Psoas muscle (tissue), 8 donors: ENCODE results near the gene AGXT2. TPM values are rescaled to one million over a fixed set of nuclear protein-coding genes. Genes with fewer than 3 reads are reported as not detected.

Source experiments
- ATAC-seq, 4 donors: fragments of 200-7000 bp; cut with Tn5 transposase; one replicate each; pipeline ENCODE4 v1.9.1; 2020; ENCODE audit warnings: moderate library complexity in 3 of 4, mild to moderate bottlenecking in 2 of 4
- DNase-seq, 2 donors: peaks; one replicate each; pipeline ENCODE4 v3.0.0-alpha.2; 2020
- H3K27ac ChIP-seq: fragments of 200-600 bp; one replicate; pipeline ENCODE4 v1.8.0; 2022
- H3K27me3 ChIP-seq, 3 donors: fragments of 200-600 bp in 1 of 3; one replicate each; pipeline versions ENCODE4 v1.6.1 to v1.8.0; 2013 to 2022; ENCODE audit warnings: low read length in 2 of 3, mild to moderate bottlenecking in 2 of 3, moderate library complexity in 1 of 3; ENCODE audit not compliant: insufficient read depth in 3 of 3
- H3K36me3 ChIP-seq, 2 donors: fragments of 200-600 bp in 1 of 2; one replicate each; pipeline versions ENCODE4 v1.6.1 to v1.8.0; 2013 to 2022; ENCODE audit warnings: low read depth in 1 of 2, mild to moderate bottlenecking in 1 of 2, moderate library complexity in 1 of 2; ENCODE audit not compliant: insufficient read depth in 1 of 2
- H3K4me1 ChIP-seq: fragments of 200-600 bp; one replicate; pipeline ENCODE4 v1.8.0; 2022
- H3K4me3 ChIP-seq: fragments of 200-600 bp; one replicate; pipeline ENCODE4 v1.8.0; 2022; ENCODE audit warnings: mild to moderate bottlenecking
- H3K9me3 ChIP-seq: fragments of 200-600 bp; one replicate; pipeline ENCODE4 v1.8.0; 2022
- CTCF ChIP-seq: fragments of 200-600 bp; IDR thresholded peaks from one replicate; pipeline ENCODE4 v1.8.0; 2022; ENCODE audit warnings: antibody characterized with exemption
- WGBS, 3 donors: extraction: QIAGEN DNeasy Blood & Tissue Kit; methylation state at CpG; one replicate each; pipeline versions ENCODE4 v1.1.6 to v1.1.7; 2013; 5-methylcytosine and 5-hydroxymethylcytosine counted together
- intact Hi-C, 2 donors: fragments of 100-400 bp; cut with DNase I; formaldehyde crosslinking; loops; one replicate each; pipeline versions ENCODE4 v1.11.0 to v1.14.2; 2022
- polyA plus RNA-seq, 3 donors: library from polyadenylated mRNA; stranded (reverse); fragments of 200-250 nt; gene quantifications; one replicate each; pipeline ENCODE4 v1.2.3, GENCODE V29; 2013
- total RNA-seq, 4 donors: library from RNA; stranded (reverse); fragmentation: NEBNext Ultra II Directional in 2 of 4; extraction: Animal tissue kit (Norgen Biotek cat#: 25700) in 2 of 4; gene quantifications; one replicate each; pipeline versions ENCODE4 v1.2.1 to v1.2.4, GENCODE V29; 2021 to 2023
- donor health status: healthy with polysubstance abuse.
- donor health status: DM: no; HTN: no; CAD: no; lungs with moderate emphysema.
- donor health status: Bipolar disorder and iron deficiency.
- donor health status: healthy.
- donor health status: DM: yes; HTN: yes; CAD: no.
- donor health status: DM: no; HTN: no; CAD: no.
- donor health status: DM: no; HTN: no; CAD: no.
- donor health status: DM: yes; HTN: yes; CAD: no.

Gene AGXT2
- total and polyA plus RNA-seq, 7 donors: not detected

GRCh38 chr5:35026941-35027340, 20.8 kb downstream of the AGXT2 start:
- H3K4me3 ChIP-seq: no peak overlapping the region
- no peaks in the 10 kb centered on the region for H3K4me1 ChIP-seq
- ATAC-seq (no peak), DNase-seq (no peak)
- WGBS, 3 donors: 68 to 90% (median 79%) methylated on average over 5 of the region's 5 CpGs
- no peak overlapping the region for H3K27ac ChIP-seq
- no peak for TF ChIP-seq CTCF
- no peaks in the 10 kb centered on the region for H3K27me3 ChIP-seq
- intact Hi-C loops: no loop called here
- H3K9me3 ChIP-seq: no peaks in the 10 kb centered on the region
- no peaks in the 10 kb centered on the region for H3K36me3 ChIP-seq

GRCh38 chr5:35026280-35026840, 21.4 kb downstream of the AGXT2 start:
- no peak for TF ChIP-seq CTCF
- DNase-seq (no peak), ATAC-seq (no peak)
- WGBS, 3 donors: 73 to 86% (median 81%) methylated on average over 5 of the region's 5 CpGs
- intact Hi-C loops: no loop called here
- Histone ChIP-seq H3K36me3 (no peaks in the 10 kb centered on the region), H3K9me3 (no peaks in the 10 kb centered on the region), H3K27ac (no peak overlapping the region), H3K4me1 (no peaks in the 10 kb centered on the region), H3K4me3 (no peak overlapping the region), H3K27me3 (no peaks in the 10 kb centered on the region)

GRCh38 chr5:35024911-35025510, 22.7 kb downstream of the AGXT2 start:
- no peak overlapping the region for H3K4me3 ChIP-seq
- no peaks in the 10 kb centered on the region for H3K4me1 ChIP-seq
- no peak overlapping the region for H3K27ac ChIP-seq
- DNase-seq (no peak), ATAC-seq (no peak)
- no peaks in the 10 kb centered on the region for H3K36me3 ChIP-seq
- 52 to 67% (median 57%) methylated on average over 10 of the region's 10 CpGs for WGBS, 3 donors
- intact Hi-C loops: no loop called here
- TF ChIP-seq CTCF: no peak
- no peaks in the 10 kb centered on the region for H3K9me3 ChIP-seq
- no peaks in the 10 kb centered on the region for H3K27me3 ChIP-seq

GRCh38 chr5:35023391-35024178, 24.2 kb downstream of the AGXT2 start:
- peak in 1 of 4 donors; percentile 83 for ATAC-seq
- Histone ChIP-seq H3K4me1 (no peaks in the 10 kb centered on the region), H3K27me3 (no peaks in the 10 kb centered on the region), H3K27ac (no peak overlapping the region), H3K36me3 (no peaks in the 10 kb centered on the region), H3K4me3 (no peak overlapping the region), H3K9me3 (no peaks in the 10 kb centered on the region)
- DNase-seq: no peak
- no peak for TF ChIP-seq CTCF
- WGBS, 3 donors: 44 to 70% (median 57%) methylated on average over 7 of the region's 7 CpGs
- intact Hi-C loops: no loop called here
